Glomerular endothelial cell (primary cell): Measurements from ENCODE around the gene MYO5C. TPM values are rescaled to one million over a fixed set of nuclear protein-coding genes. Genes with fewer than 3 reads are reported as not detected.

Experiments used
- DNase-seq: peaks from one replicate; pipeline ENCODE4 v3.0.0-alpha.2; 2011; ENCODE audit warnings: low read depth, low spot score; ENCODE audit errors: extremely low read depth
- total RNA-seq: library from RNA; depleted of rRNA; stranded (reverse); fragments of >200 nt; gene quantifications from 2 replicates; pipeline ENCODE4 v1.2.3, GENCODE V29; 2015

Gene MYO5C
- total RNA-seq, 1 donor from 2014 or later = 33.4 TPM

DNA sequence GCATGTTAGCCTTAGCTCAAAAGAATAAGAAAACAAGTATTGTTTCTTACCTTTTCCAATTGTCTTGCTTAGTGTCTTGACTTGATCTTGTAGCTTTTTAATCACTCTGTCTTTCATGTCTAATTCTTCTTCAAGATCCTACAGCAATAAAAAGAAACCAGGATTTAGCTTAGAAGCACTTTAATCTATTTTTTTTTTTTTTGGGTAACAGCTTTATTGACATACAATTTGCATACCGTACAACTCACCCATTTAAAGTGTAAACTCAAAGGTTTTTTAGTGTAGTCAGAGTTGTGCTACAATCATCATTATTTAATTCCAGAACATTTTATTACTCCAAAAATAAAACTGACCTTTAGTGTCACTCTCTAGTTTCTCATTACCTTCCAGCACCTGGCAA, 81.1 kb downstream of the MYO5C start:
- no peak for DNase-seq

DNA sequence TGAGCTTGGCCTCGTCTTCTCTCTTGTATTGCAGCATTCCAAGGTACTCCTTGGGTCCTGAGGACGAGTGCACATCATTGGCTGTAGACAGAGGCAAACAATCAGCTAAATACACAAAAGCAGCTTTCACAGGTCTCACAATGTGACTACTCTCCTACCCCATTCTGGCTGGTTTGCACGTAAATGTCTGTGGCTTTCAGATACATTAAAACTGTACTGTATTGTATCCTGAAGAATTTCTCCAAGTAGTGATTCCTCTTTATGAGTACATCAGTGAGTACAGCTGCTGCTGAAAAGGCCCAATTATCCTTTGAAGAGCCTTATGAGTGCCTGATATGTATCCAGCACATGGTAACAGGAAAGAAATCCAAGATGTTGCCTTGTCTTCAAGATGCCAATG, 82.4 kb downstream of the MYO5C start:
- DNase-seq = no peak

DNA sequence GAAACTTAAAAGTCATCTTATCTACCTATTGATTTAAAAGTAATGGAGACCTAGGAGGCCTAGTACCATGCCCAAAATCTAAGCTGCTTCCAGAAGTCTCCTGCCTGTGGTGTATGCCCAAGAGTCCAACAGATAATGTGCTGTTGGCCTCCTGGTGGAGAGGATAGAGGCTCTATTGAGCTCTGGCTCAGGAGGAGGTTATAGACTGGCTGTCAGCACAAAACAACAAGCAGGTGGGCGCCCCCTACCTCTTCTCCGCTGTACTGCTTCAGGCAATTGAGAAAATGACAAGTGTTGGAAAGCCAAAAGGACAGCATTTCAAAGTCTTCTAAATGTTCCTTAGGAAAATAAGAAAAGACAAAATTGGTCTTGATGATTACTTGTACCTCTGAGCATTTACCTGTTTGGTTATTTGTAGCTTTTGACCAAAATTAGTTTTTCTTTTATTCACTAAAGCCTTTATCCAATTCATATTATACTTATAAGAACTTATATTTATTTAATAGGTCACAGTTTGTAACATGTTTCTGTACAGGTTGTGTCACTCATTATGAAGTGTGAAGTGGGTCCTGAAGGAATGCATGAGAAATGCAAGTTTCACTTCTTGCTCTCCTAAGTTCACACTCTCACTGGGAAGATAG, 87.2 kb downstream of the MYO5C start:
- DNase-seq = peak; percentile 36

DNA sequence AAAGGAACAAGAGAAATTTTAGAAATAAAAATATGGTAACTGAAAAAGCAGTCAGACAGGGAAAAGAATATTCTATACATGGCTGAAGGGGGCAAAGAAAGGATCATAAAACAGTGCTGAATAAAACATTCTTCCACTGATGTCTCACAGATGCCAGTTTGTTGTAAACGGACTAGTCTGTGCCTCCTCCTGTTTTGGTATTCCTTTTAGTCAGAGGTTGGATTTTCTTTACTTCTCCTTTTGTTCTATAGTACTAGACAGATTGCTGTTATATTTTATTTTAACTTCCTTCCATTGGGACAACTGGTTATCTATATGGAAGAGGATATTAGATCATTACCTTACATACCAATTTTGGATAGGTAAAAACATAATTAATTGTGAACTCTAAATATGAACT, 88.4 kb downstream of the MYO5C start:
- no peak for DNase-seq

DNA sequence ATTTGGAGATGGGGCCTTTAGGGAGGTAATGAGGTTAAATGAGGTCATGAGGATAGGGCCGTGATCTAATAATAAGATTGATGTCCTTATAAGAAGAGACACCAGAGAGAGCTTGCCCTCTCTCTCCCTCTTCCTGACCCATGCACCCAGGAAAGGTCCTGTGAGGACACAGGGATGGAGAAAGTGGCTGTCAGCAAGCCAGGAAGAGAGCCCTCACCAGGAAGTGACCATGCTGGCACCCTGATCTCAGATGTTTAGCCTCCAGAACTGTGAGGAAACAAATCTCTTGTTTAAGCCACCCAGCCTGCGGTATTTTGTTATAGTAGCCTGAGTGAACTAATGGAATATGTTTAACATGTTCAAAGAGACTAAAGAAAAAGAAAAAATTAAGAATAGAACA, 89.2 kb downstream of the MYO5C start:
- no peak for DNase-seq

DNA sequence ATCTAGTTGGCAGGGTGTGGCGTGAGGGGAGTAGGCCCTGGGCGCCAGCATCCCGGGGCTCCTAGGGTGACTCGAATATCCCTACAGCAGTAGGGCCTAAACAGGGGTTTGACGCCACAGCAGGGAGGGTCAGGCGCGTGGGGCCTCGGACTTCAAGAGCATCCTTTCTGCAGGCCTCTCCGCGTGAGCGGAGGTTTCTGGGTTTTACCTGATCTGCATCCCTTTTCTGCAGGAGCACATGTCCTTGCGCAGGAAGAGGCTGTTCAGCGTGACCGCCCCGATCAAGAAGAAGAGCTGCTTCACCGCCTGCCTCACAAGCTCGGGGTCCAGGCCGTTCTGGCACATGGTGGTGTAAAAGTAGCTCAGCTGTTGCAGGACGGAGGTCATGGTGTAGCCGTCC, 90.9 kb downstream of the MYO5C start:
- no peak for DNase-seq

DNA sequence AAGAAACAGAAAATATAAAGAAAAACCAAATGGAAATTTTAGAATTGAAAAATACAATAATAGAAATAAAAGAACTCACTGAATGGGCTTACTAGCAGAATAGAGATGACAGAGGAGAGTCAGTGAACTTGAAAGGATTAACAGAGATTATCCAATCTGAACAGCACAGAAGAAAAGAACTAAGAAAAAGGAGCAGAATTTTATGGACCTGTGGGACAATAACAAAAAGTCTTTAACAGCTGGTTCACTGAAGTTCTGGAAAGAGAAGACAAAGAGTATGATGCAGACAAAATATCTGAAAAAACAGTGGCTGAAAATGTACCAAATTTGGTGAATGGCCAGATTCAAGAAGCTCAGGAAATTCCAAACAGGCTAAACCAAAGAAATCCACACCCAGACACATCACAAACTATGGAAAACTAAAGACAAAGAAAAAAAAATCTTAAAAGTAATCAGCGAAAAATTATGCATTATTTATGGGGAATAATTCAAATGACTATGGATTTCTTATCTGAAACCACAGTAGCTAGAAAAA, 94.7 kb downstream of the MYO5C start:
- DNase-seq = no peak

DNA sequence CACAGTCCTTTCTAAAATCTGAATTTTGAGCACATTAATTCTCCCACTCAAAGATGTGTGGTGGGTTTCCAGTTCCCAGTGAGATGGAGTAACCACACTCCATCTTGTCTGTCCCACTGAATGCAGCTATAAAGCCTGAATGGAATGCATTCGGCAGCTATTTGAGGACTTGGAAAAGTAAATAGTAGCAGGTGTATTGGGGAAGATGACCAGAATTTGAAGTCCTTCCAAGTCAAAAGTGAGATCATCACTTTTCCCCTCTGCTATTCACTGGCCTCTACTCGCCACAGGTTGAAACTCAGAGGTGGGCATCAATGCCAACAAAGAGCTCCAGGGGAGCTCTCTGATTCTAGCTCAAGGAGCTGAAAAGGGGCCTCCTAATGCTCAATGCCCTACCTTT, 96.3 kb downstream of the MYO5C start:
- DNase-seq = no peak

DNA sequence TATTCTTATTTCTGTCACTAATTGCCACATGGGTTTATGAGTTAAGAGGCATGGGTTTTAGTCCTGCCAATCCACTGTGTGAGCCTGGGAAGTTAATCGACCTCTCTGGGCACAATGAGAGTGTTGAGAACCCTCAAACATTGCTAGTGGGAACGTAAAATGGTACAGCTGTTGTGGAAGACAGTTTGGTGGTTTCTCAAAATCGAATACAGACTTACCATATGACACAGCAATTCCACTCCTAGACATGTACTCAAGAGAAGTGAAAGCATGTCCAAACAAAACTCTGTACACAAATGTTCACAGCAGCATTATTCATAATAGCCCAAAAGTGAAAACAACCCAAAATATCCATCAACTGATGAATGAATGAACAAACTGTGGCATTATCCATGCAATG, 98.7 kb downstream of the MYO5C start:
- no peak for DNase-seq

DNA sequence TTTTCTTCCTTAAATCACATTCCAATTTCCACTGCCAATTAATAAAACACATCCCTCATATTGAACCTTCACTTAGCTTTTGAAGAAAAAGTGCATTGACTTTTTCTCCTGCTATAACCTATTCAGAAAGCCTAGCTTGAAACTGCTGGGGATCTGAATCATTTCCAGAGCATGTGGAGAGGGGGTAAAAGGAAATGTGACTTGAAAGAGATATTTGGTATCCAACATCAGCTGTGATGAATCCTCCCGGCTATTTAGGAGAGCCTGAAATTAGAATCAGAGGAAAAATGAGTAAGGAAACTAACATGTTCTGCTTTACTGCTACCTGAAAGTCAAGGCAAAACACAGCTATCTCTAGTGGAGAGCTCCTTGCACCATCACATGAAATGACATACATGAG, 101.8 kb downstream of the MYO5C start:
- DNase-seq = no peak

DNA sequence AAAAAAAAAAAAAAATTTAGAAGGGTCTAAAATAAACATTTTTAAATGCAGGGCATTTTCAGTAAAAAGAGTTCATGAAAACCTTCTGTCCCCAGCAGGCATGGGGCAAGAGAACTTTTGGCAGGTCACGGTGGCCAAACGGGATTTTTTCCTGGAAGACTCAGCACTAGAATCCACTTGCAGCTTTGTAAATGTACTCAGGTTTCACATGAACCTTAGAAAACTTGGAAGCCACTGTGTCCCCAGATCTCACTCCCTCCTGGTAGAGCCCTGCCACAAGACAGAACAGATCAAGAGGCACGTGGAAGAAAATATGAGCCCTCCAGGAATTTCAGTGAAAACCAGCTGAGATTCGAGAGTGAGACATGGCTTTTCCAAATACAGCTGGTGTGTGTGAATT, 102.3 kb downstream of the MYO5C start:
- no peak for DNase-seq

DNA sequence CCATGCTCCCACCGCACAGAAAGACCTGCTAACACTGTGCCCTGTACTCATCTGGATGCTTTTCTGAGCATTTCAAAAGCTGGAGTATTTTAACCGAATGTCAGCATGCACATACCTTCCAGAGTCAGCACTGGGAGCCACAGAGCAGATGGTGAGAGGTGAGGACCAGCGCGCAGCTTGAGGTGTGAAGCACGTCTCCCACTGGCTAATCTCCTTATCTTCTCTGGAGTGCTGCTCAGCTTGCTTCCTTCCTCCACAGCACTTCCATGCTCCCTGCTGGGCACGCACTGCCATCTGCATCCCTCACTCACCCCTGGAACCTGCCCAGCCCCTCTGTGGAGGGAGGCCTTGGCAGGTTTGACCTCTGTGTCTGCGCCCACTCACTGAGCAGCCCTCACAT, 104.4 kb downstream of the MYO5C start, which contains the start of gene GNB5:
Gene GNB5, minus strand, starts transcription at position 186 of the 400 bp plus-strand sequence. CDS start 6,716 bp downstream, outside the sequence.
- DNase-seq = no peak

DNA sequence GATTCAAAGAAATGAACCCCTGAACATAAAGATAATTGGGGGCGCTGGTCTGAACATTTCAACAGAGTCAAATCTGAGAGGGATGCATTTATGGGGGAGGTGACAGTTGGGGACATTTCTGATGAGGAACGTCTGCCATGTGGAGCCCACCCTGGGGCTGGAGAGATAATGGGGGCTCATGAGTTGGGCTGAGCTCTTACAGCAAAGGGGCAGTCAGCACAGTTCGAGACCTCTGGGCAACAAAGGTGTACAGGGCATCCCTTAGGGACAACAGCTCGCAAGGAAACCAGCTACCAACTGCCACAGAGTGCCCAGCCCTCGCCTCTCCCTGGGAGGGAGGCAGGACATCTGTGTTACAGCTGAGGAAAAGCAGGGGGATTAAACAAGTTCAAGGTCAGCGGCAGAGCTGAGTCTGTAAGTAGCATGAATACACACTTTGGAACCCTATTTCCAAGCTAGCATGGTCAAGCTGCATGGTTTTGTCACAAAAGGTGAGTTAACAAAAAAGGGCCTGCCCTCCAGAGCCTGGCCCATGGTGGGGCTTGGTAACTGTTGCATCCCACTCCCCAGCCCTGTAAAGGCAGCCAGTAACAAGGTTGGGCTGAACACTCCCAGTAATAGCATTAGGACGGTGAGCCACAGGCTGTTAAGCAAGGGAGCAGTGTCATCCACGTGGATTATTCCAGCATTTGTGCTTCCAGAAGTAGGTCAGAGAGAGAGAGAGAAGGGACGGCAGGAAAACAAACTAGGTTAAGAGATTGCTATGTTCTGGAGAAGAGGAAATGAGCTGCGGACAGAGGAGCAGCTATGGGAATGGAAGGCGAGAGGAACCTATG, 108.7 kb downstream of the MYO5C start:
- DNase-seq = no peak

DNA sequence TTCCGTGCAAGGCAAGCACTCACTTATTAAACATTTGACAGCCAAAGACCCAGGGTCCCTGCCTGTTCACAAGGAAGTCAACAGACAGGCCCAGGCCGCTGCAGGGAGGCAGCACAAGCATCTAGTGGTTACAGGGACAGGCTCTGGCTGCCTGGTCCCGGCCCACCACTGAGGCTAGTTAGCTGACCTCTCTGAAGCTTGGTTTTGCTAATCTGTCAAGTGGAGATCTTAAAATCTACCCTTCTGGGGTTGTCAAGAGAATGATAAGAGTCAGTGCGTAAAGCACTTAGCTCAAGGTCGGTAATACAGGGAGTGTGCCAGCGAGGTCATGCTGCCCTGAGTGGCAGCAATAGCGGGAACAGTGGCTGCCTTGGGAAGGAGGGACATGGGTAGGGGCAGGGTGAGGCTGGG, 110.4 kb downstream of the MYO5C start:
- DNase-seq = no peak

DNA sequence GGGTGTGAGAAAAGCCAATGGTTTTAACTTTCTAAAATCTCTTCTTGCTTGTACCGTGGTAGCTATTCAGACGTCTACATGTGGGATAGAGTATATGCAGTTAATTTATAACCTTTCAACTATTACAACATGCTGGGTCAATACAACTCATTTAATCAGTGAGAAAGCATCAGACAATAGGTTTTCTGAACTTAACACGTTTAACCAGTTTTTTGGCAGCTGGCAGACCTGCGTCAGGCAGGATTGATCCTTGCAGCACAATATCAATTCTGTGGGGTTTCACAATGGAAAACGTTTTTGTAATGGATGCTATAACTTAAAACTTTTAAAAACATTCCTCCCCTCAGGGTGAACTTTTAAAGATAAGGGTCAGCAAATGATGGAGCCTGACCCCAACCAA, 110.9 kb downstream of the MYO5C start:
- DNase-seq = no peak

DNA sequence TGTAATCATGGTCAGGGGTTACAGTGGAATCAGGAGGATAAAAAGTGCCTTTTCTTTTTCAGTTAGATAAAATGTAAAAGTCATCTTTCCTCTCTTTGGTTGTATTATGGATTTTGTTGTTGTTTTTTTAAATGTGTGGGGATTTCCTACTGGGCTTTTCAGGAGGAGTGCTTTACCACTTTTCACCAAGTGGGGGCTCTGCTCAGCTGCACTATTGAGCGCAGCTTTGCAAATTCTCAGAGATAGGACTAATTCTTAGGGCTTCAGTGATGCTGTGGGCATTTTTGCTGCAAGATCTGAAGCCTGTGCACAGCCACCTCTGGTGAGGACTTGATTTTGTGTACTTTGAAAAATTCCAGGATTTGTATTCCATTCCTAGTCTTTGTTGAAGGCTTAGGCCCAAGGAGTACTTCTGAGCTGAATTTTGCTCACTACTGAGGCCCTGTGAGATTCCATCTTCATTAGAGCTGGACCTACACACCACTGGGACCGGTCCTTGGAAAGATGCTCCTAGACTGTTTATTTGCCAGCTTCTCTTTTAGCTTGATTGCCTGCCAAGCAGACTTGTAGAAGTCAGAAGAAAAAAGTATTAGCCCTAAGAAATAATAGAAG, 111.9 kb downstream of the MYO5C start:
- no peak for DNase-seq

DNA sequence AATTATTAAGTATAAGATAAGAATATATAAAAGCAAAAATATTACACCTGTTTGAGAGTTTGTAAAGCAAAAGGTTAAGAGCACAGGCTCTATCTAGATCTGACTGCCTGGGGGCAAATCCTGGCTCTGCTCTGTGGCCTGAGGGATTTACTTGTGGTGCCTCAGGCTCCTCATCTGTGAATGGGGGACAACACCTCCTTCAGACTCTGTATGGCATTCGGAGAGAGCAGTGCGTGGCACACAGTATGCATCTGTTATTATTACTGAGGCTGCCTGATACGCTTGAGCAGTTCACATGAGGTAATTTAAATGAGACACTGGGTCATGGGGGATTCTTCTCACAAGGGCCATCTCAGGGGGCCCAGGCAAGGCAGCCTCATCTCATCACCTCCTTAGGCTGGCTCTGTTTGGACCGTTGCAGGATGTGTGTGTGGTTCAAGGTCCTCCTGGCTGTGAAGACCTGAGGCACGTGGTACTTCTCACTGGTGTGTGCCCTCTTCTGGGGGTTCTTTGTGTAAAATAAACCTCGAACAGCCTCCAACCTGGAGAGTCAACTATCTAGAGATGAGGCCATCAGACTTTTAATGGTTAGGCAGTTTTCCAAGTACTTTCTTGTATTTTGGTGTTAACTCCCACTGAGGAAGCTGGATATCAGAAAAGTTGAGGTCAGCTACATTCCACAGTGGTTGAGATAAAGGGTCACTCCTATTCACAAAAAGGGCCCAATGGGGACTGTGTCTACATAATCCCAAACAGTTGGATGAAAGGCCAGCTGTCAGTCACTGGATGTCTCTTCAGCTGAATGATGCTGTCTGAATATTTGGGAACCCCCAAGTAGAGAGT, 113.4 kb downstream of the MYO5C start:
- no peak for DNase-seq

DNA sequence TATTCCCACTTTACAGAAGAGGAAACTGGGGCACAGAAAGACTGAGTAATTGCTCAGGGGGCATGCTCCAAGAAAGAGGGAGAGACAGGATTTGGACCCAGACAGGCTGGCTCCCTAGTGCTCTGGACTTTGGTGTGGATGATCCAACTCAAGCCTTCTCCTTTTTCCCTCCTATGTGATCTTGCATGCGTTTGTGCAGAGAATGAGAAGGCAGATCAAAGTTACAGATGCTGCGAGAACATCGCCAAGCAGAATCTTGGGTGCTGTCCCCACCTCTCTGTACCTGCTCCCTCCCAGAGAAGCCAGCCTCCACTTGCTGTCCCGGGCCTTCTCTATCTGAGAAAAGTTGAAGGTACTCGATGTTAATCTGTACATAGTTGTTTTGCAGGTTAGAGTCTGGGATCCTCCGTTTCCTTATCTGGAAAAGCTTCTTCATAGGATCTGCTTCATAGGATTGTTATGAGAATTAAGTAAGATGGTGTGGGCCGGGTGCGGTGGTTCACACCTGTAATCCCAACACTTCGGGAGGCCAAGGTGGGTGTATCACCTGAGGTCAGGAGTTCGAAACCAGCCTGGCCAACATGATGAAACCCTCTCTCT, 114.7 kb downstream of the MYO5C start:
- no peak for DNase-seq

DNA sequence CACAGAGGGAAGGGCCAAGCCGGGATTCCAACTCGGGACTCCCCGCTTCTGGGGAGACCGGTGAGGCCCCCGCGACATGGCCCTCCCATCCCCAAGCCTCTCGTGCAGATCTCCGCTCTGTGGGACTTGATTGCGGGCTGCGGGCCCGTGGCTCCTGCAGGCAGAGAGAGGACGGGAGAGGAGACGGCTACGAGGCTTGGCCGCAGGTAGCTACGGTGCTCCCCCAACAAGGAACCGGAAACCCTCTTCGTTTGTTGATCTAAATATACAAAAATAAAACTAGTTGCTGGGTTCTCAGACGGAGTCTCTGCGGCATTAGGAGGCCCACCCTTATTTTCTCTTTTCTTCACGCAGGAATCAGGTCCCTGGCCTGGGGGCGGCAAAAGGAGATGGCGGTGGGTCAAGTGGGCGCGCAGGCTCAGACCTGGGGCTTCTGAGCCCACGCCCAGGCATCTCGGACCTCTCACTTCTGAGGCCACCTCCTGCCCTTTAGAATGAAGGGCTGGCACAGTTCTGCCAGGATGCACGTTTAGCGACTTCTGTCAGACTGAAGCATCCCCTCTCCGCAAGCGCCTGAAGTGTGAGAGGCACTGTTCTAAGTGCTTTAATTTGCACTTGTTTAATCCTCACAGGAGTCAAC, 115.3 kb downstream of the MYO5C start:
- no peak for DNase-seq
